ENCODE data around the gene ELAVL1. TPM values are rescaled to one million over a fixed set of nuclear protein-coding genes. Genes with fewer than 3 reads are reported as not detected.

Gene ELAVL1
- total RNA-seq, 1 experiment from 2014 or later = 58.1 TPM

- no peak overlapping the region for H3K27ac Mint-ChIP-seq (ENCODE audit: low read depth, unreplicated experiment)
- no peaks in the 10 kb centered on the region for H3K36me3 Mint-ChIP-seq (ENCODE audit: insufficient read depth, unreplicated experiment)
- DNase-seq (ENCODE audit: unreplicated experiment) = peak; percentile 68
- POLR2A ChIA-PET = no interaction called here
- H3K9me3 Mint-ChIP-seq (ENCODE audit: unreplicated experiment) = no peaks in the 10 kb centered on the region
- no peak overlapping the region for H3K4me3 Mint-ChIP-seq (ENCODE audit: unreplicated experiment)
- intact Hi-C loops (cut with micrococcal nuclease) = no loop called here
- TF ChIP-seq CTCF (IDR thresholded peaks at IDR 0.05; ENCODE audit: unreplicated experiment) = no peak
- CTCF ChIA-PET = no interaction called here
- no TSS peak for BruUV-seq (replicated peaks)
- H3K27me3 Mint-ChIP-seq (ENCODE audit: insufficient read depth, unreplicated experiment) = no peaks in the 10 kb centered on the region
- no peaks in the 10 kb centered on the region for H3K4me1 Mint-ChIP-seq (ENCODE audit: insufficient read depth, unreplicated experiment)
Measured at GRCh38 chr19:8050274-8051096, 45.0 kb upstream of the ELAVL1 start.

- intact Hi-C loops (cut with micrococcal nuclease) = no loop called here
- POLR2A ChIA-PET = interaction anchor here (0.5 kb wide), 1 partner anchor 9 kb away, joined by 4 read pairs; no protein-coding TSS in a partner anchor
- no peak overlapping the region for H3K27ac Mint-ChIP-seq (ENCODE audit: low read depth, unreplicated experiment)
- CTCF ChIA-PET = no interaction called here
- H3K4me3 Mint-ChIP-seq (ENCODE audit: unreplicated experiment) = no peak overlapping the region
- no peaks in the 10 kb centered on the region for H3K9me3 Mint-ChIP-seq (ENCODE audit: unreplicated experiment)
- no peak for TF ChIP-seq CTCF (IDR thresholded peaks at IDR 0.05; ENCODE audit: unreplicated experiment)
- no peaks in the 10 kb centered on the region for H3K36me3 Mint-ChIP-seq (ENCODE audit: insufficient read depth, unreplicated experiment)
- no peaks in the 10 kb centered on the region for H3K4me1 Mint-ChIP-seq (ENCODE audit: insufficient read depth, unreplicated experiment)
- DNase-seq (ENCODE audit: unreplicated experiment) = no peak
- no TSS peak for BruUV-seq (replicated peaks)
- H3K27me3 Mint-ChIP-seq (ENCODE audit: insufficient read depth, unreplicated experiment) = no peaks in the 10 kb centered on the region
Measured at GRCh38 chr19:8046569-8047165, 41.2 kb upstream of the ELAVL1 start.

- intact Hi-C loops (cut with micrococcal nuclease) = no loop called here
- no peaks in the 10 kb centered on the region for H3K9me3 Mint-ChIP-seq (ENCODE audit: unreplicated experiment)
- H3K27ac Mint-ChIP-seq (ENCODE audit: low read depth, unreplicated experiment) = no peak overlapping the region
- ChIA-PET POLR2A (interaction anchor here (0.5 kb wide), 1 partner anchor 10 kb away, joined by 4 read pairs; no protein-coding TSS in a partner anchor), CTCF (interaction anchor here (0.7 kb wide), 1 partner anchor 92 kb away, joined by 3 read pairs; no protein-coding TSS in a partner anchor)
- H3K4me1 Mint-ChIP-seq (ENCODE audit: insufficient read depth, unreplicated experiment) = no peaks in the 10 kb centered on the region
- no peak overlapping the region for H3K4me3 Mint-ChIP-seq (ENCODE audit: unreplicated experiment)
- H3K36me3 Mint-ChIP-seq (ENCODE audit: insufficient read depth, unreplicated experiment) = no peaks in the 10 kb centered on the region
- no peak for TF ChIP-seq CTCF (IDR thresholded peaks at IDR 0.05; ENCODE audit: unreplicated experiment)
- no TSS peak for BruUV-seq (replicated peaks)
- DNase-seq (ENCODE audit: unreplicated experiment) = no peak
- no peaks in the 10 kb centered on the region for H3K27me3 Mint-ChIP-seq (ENCODE audit: insufficient read depth, unreplicated experiment)
Measured at GRCh38 chr19:8045872-8046568, 40.6 kb upstream of the ELAVL1 start.

- POLR2A ChIA-PET = no interaction called here
- Mint-ChIP-seq H3K4me3 (ENCODE audit: unreplicated experiment) (no peak overlapping the region), H3K27me3 (ENCODE audit: insufficient read depth, unreplicated experiment) (no peaks in the 10 kb centered on the region), H3K27ac (ENCODE audit: low read depth, unreplicated experiment) (no peak overlapping the region), H3K36me3 (ENCODE audit: insufficient read depth, unreplicated experiment) (no peaks in the 10 kb centered on the region), H3K4me1 (ENCODE audit: insufficient read depth, unreplicated experiment) (no peaks in the 10 kb centered on the region), H3K9me3 (ENCODE audit: unreplicated experiment) (no peaks in the 10 kb centered on the region)
- no peak for TF ChIP-seq CTCF (IDR thresholded peaks at IDR 0.05; ENCODE audit: unreplicated experiment)
- intact Hi-C loops (cut with micrococcal nuclease) = no loop called here
- CTCF ChIA-PET = interaction anchor here (0.6 kb wide), 1 partner anchor 610 kb away, joined by 3 read pairs; no protein-coding TSS in a partner anchor
- no peak for DNase-seq (ENCODE audit: unreplicated experiment)
- no TSS peak for BruUV-seq (replicated peaks)
Measured at GRCh38 chr19:8044018-8044417, 38.6 kb upstream of the ELAVL1 start.

All from MCF 10A (cell line).